ENCODE data around the gene DUSP9. TPM values are rescaled to one million over a fixed set of nuclear protein-coding genes. Genes with fewer than 3 reads are reported as not detected.
A peak's percentile ranks its signal among the peaks of the same experiment; 100 is the strongest.
"Not testable (repeated sequence)": the region's sequence is repeated elsewhere in the genome, so short reads cannot be mapped to it uniquely, and the experiment has no call there.

The DUSP9 gene
- total RNA-seq, 2 donors from 2014 or later = not detected

GRCh38 chrX:153668423-153669173 is 21.6 kb downstream of the DUSP9 start:
- intact Hi-C loops (cut with DNase I) = loop anchor here (5.0 to 10.0 kb wide), 2 partner anchors 114 to 1419 kb away; no protein-coding TSS in a partner anchor
- no peak for DNase-seq (ENCODE audit: low spot score)

- intact Hi-C loops (cut with DNase I) = loop anchor here (5.0 to 10.0 kb wide), 2 partner anchors 115 to 1418 kb away; no protein-coding TSS in a partner anchor
- peak; percentile 73 for DNase-seq (ENCODE audit: low spot score)
Observed at GRCh38 chrX:153669174-153669890, 22.3 kb downstream of the DUSP9 start.

DNA sequence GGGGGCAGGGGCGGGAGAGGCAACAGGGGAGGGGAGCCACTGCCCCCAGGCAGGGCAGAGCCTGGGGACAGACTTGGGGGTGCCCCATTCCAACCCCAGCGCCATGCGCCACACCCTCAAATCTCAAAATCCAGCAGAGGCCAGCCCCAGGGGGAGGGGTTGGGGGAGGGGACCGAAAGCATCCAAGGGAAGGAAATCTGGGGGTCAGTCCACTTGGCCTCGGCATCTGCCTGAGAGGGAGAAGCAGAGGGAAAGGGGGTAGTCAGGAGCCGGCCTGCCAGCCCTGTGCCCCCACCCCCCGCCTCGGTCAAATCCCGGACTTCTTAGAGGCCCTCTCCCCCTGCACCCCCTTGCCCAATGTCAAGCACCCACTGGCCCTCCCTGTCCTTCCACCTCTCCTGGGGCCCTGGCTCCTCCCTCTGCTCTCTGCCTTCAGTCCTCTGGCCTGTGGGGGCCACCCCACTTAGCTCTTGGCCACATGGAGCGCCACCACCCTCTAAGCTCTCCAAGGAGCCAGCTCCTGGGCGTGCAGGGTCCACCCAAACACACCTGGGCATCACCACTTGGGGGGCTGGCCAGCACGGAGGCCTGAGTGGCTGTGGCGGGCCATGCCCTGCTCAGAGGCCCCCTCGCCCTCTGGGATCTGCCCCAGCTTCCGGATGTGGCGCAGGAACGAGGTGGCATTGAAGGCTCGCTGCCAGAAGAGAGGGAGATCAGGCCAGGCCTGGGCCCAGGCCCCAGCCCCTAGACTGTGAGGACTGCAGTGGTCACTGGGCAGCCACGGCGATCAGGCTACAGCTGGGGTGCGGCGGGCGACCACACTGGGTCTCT is 23.1 kb downstream of the DUSP9 start:
- intact Hi-C loops (cut with DNase I) = loop anchor here (5.0 to 10.0 kb wide), 2 partner anchors 115 to 1417 kb away; no protein-coding TSS in a partner anchor
- DNase-seq (ENCODE audit: low spot score) = no peak

GRCh38 chrX:153670748-153671588 is 24.0 kb downstream of the DUSP9 start:
- DNase-seq (ENCODE audit: low spot score) = peak; percentile 75

GRCh38 chrX:153671589-153672530 is 24.9 kb downstream of the DUSP9 start:
- DNase-seq (ENCODE audit: low spot score) = peak; percentile 73
- intact Hi-C loops (cut with DNase I) = no loop called here

More at GRCh38 chrX:153670748-153671588, 24.0 kb downstream of the DUSP9 start:
- intact Hi-C loops (cut with DNase I) = no loop called here

DNA sequence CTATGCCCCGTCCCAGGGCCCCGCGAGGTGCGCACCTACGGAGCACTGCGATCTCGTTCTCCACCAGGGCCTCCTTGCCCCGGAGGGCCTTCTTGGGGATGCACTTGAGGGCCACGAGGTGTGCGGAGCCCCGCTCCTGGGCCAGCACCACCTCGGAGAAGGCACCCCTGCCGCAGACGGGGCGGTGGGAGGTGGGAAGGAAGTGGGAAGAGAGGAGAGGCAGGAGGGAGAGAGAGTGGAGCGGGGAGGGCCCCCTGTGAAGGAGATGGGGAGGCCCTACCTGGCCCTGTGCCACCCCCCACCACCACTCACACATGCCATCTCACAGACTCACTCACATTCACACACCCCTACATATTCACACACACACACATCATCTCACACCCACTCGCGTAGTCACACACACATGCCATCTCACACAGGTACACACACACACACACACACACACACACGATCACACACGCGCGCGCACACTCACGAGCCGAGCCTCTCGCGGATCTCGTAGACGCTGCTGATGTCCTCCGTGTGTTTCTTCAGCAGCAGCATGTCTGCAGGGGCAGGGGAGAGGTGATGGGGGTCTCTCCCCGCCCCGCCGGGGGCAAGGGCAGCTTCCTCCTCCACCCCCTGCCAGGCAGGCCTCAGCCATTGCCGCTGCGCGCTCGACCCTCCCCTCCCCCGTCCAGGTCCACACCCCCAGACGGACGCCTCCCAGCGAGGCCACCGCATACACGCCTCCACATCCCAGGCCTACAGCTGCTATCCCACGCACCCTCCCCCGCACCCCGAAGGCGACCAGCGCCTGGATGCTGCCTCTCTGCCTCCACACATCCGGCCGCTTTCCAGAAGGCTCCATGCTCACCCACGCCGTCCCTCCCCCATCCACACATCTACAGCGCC is 25.8 kb downstream of the DUSP9 start:
- peak; percentile 75 for DNase-seq (ENCODE audit: low spot score)
- intact Hi-C loops (cut with DNase I) = no loop called here

GRCh38 chrX:153673428-153674218 is 26.6 kb downstream of the DUSP9 start, which contains the start of gene PNCK:
PNCK (minus strand) TSS chrX:153673813; CDS start chrX:153673076, 737 bp downstream.
- intact Hi-C loops (cut with DNase I) = no loop called here
- DNase-seq (ENCODE audit: low spot score) = no peak

DNA sequence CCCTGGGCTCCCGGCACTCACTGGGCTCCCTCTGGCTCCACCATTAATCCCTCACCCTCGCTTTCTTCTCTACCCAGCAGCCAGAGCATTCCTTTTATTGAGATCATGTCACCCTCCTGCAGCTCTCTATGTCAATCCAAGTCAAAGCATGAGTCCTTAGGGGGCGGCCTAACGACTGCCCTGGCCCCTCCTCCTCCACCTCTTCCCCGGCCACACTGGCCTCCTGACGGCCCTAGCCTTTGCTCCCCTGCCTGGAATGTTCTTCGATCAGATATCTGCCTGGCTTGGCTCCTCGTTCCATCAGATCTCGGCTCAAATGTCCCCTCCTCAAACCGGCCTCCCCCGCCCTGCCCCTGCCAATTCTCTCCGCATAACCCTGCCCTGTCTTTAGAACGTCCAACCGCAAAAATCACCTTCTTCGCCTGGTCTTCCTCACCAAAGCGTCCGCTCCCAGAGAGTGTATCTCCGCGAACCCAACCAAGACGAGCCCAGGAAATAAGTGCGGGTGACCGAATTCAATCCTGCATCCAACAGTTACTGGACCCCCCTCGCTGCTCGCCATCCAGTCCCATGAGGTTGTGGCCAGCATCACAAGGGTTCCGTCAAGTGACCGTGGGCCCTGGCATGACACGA is 27.3 kb downstream of the DUSP9 start:
- intact Hi-C loops (cut with DNase I) = no loop called here
- DNase-seq (ENCODE audit: low spot score) = no peak

DNA sequence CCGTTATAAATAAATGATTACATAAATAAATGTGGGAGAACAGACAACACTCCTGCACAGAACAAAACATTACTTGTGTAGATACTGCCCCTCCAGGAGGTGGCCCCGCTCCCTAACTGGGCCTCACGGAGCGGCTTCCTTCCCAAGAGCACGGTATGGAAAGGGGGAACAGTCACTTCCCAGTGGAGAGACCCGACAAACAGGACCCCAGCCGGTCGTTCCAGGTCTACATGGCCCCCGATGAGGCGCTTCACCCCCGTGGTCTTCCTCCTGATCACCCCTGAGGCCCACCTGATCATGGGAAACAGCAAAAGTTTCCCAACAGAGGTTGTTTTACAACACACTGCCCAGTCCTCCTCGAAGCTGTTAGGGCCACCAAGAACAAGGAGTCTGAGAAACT is 34.2 kb downstream of the DUSP9 start:
- DNase-seq (ENCODE audit: low spot score) = peak; percentile 62
- intact Hi-C loops (cut with DNase I) = no loop called here

GRCh38 chrX:153683486-153683885 is 36.5 kb downstream of the DUSP9 start:
- DNase-seq (ENCODE audit: low spot score); intact Hi-C loops (cut with DNase I): not testable (repeated sequence)

DNA sequence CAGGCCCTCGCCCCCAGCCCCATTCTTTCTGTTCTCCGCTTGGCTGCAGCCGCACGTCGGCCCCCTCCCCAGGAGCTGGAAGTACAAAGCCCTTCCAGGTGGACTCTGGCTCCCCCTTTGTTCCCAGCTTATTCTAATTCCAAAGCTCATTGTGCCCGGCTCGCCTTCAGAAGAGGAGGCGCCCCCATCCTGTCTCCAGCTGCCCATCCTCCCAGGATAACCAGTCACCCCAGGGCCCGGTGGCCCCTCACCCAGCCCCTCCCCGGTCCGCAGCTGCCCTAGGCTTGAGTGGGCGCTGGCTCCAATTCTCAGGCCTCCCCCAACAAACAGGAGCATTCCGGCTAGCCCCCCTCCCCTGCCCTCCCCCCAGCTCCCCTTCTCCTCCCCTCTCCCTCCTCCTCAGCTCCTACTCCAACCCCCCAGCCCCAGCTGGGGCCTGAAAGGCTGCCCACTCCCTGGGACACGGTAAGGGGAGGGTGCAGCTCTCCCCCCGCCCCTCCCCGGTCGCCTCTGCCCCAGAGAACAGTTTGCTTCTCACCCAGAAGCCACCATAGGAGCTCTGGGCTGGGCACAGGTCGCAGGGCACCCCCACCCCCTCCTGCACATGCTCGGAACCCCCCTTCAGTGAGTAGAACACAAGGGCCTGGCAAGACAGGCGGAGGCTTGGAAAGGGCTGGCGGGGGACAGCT is 37.6 kb downstream of the DUSP9 start:
- intact Hi-C loops (cut with DNase I) = no loop called here
- peak; percentile 75 for DNase-seq (ENCODE audit: low spot score)

DNA sequence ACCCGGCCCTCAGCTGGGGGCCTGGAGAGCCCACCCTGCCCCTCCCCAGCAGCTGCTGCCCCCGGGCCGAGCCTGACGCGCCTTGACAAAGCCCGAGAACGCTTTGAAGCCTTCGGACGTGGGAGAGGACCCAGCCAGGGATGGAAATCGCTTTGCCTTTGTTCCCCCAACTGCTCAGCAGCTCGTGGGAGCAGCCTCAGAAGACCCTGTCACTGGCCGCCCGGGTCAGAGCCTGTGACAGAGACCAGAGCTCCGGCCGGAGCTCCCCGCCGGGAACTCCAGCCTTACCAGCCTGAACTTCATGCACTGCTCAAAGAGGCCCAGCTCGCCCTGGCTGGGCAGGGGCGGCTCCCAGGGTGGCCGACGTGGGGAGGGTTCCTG is 38.1 kb downstream of the DUSP9 start:
- intact Hi-C loops (cut with DNase I) = no loop called here
- peak; percentile 60 for DNase-seq (ENCODE audit: low spot score)

DNA sequence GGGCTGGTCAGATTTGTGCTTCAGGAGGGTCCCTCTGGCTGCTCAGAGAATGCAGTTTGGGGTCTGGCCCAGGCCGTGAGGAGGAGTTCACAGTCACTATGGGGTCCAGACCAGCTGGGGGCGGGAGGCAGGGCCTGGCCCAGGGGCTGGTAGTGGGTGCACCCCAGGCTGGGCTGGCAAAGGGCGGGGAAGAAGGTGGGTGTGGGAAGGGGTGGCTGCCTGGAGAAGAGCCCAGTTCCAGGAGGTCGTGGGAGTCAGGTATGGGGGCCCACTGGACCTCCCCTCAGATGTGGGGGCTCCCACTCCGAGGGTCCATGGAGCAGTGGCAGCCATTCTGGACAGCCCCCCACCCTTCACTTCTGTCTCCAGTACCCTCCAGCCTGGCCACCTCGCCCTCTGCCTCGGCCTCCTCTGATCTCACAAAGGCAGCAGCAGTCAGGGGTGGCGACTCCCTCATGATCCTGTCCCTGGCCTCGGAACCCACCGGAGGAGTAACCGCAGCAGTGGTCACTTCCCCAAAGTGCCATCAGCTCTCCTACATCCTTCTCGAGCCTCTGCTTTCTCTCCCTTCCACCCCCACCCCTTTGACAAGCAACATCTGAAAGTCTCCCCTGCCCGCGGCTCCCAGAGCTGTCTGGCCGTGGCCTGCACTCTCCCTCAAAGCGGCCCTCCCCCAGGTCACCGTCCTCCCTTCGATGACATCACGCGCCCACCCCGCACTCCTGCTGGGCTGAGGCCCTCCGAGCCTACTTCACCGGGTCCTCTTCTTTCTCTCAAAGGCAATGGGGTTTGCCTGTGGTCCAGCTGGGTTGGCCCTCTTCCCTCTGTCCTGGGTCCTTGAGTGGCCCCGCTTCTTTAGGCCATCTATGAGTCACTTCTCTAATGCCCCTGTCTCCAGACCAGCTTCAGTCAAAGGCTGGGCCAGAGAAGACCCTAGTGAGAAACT is 39.0 kb downstream of the DUSP9 start:
- DNase-seq (ENCODE audit: low spot score) = peak; percentile 79
- intact Hi-C loops (cut with DNase I) = no loop called here

- intact Hi-C loops (cut with DNase I) = no loop called here
- no peak for DNase-seq (ENCODE audit: low spot score)
Observed at GRCh38 chrX:153686711-153687110, 39.7 kb downstream of the DUSP9 start.

Measured in posterior vena cava (tissue), 2 donors.